Left ventricle myocardium inferior (tissue), 1 donor: ENCODE data around the gene OPHN1. TPM values are rescaled to one million over a fixed set of nuclear protein-coding genes. Genes with fewer than 3 reads are reported as not detected.

Experiments
- DNase-seq: peaks from one replicate; pipeline ENCODE4 v3.0.0-alpha.2; 2020
- H3K27ac ChIP-seq: fragments of 200-600 bp; replicated peaks from 2 replicates; pipeline ENCODE4 v1.8.0; 2021
- H3K27me3 ChIP-seq: fragments of 200-600 bp; 2 replicates; pipeline ENCODE4 v1.8.0; 2021; ENCODE audit warnings: low read depth
- H3K36me3 ChIP-seq: fragments of 200-600 bp; 2 replicates; pipeline ENCODE4 v1.8.0; 2021
- H3K4me1 ChIP-seq: fragments of 200-600 bp; 2 replicates; pipeline ENCODE4 v1.8.0; 2021
- H3K4me3 ChIP-seq: fragments of 200-600 bp; 2 replicates; pipeline ENCODE4 v1.8.0; 2021; ENCODE audit warnings: mild to moderate bottlenecking, moderate library complexity
- H3K9me3 ChIP-seq: fragments of 200-600 bp; replicated peaks from 2 replicates; pipeline ENCODE4 v1.8.0; 2021
- CTCF ChIP-seq: fragments of 200-600 bp; IDR thresholded peaks from 2 replicates; pipeline ENCODE4 v1.8.0; 2021; ENCODE audit warnings: antibody characterized with exemption, mild to moderate bottlenecking, borderline replicate concordance
- intact Hi-C: fragments of 100-400 bp; cut with micrococcal nuclease; formaldehyde crosslinking; loops from one replicate; pipeline ENCODE4 v1.11.0; 2022
- total RNA-seq: library from RNA; stranded (reverse); fragmentation: NEBNext Ultra II Directional; extraction: Animal tissue kit (Norgen Biotek cat#: 25700); gene quantifications from one replicate; pipeline ENCODE4 v1.2.1, GENCODE V29; 2021
- donor health status: DM: no; HTN: yes; CAD: no; lungs with severe emphysema.

The OPHN1 gene
- total RNA-seq, 1 donor from 2014 or later, result 5.0 TPM

GRCh38 chrX:68115371-68115770, 317.9 kb downstream of the OPHN1 start:
- intact Hi-C loops, result no loop called here
- H3K36me3 ChIP-seq, result peaks cover 12% of the 10 kb centered on the region
- H3K4me1 ChIP-seq, result peaks cover 7% of the 10 kb centered on the region
- H3K9me3 ChIP-seq, result peaks cover under 1% of the 10 kb centered on the region
- TF ChIP-seq CTCF, result no peak
- no peaks in the 10 kb centered on the region for H3K27me3 ChIP-seq
- H3K27ac ChIP-seq, result no peak overlapping the region
- no peak overlapping the region for H3K4me3 ChIP-seq
- DNase-seq, result no peak

- H3K9me3 ChIP-seq, result no peaks in the 10 kb centered on the region
- no peak overlapping the region for H3K27ac ChIP-seq
- no peak overlapping the region for H3K4me3 ChIP-seq
- TF ChIP-seq CTCF, result no peak
- intact Hi-C loops, result no loop called here
- peaks cover 12% of the 10 kb centered on the region for H3K36me3 ChIP-seq
- H3K4me1 ChIP-seq, result peaks cover 7% of the 10 kb centered on the region
- no peak for DNase-seq
- H3K27me3 ChIP-seq, result no peaks in the 10 kb centered on the region
Observed at GRCh38 chrX:68114573-68115129, 318.6 kb downstream of the OPHN1 start.

GRCh38 chrX:68113837-68114572, 319.3 kb downstream of the OPHN1 start:
- Histone ChIP-seq H3K27ac (no peak overlapping the region), H3K9me3 (no peaks in the 10 kb centered on the region), H3K27me3 (no peaks in the 10 kb centered on the region), H3K36me3 (peaks cover 12% of the 10 kb centered on the region), H3K4me1 (peaks cover 7% of the 10 kb centered on the region), H3K4me3 (no peak overlapping the region)
- TF ChIP-seq CTCF, result no peak
- no peak for DNase-seq
- intact Hi-C loops, result no loop called here

GRCh38 chrX:68112321-68112720, 321.0 kb downstream of the OPHN1 start:
- no peak overlapping the region for H3K4me3 ChIP-seq
- no peaks in the 10 kb centered on the region for H3K9me3 ChIP-seq
- H3K27me3 ChIP-seq, result no peaks in the 10 kb centered on the region
- TF ChIP-seq CTCF, result no peak
- H3K27ac ChIP-seq, result no peak overlapping the region
- H3K36me3 ChIP-seq, result peaks cover 12% of the 10 kb centered on the region
- DNase-seq, result no peak
- intact Hi-C loops, result no loop called here
- H3K4me1 ChIP-seq, result peaks cover 7% of the 10 kb centered on the region

GRCh38 chrX:68109162-68109561, 324.1 kb downstream of the OPHN1 start:
- Histone ChIP-seq H3K9me3 (no peaks in the 10 kb centered on the region), H3K27ac (no peak overlapping the region), H3K36me3 (peaks cover 12% of the 10 kb centered on the region), H3K4me1 (no peaks in the 10 kb centered on the region), H3K4me3 (no peak overlapping the region), H3K27me3 (no peaks in the 10 kb centered on the region)
- TF ChIP-seq CTCF, result no peak
- no peak for DNase-seq
- intact Hi-C loops, result no loop called here
